Embryonic facial prominence (tissue), 1 donor: ENCODE measurements around the gene CDH24.
A peak's percentile ranks its signal among the peaks of the same experiment; 100 is the strongest.

Experiments used
- DNase-seq: peaks from one replicate; pipeline ENCODE4 v3.0.0-alpha.2; 2016; ENCODE audit errors: extremely low spot score

Gene CDH24, protein sequence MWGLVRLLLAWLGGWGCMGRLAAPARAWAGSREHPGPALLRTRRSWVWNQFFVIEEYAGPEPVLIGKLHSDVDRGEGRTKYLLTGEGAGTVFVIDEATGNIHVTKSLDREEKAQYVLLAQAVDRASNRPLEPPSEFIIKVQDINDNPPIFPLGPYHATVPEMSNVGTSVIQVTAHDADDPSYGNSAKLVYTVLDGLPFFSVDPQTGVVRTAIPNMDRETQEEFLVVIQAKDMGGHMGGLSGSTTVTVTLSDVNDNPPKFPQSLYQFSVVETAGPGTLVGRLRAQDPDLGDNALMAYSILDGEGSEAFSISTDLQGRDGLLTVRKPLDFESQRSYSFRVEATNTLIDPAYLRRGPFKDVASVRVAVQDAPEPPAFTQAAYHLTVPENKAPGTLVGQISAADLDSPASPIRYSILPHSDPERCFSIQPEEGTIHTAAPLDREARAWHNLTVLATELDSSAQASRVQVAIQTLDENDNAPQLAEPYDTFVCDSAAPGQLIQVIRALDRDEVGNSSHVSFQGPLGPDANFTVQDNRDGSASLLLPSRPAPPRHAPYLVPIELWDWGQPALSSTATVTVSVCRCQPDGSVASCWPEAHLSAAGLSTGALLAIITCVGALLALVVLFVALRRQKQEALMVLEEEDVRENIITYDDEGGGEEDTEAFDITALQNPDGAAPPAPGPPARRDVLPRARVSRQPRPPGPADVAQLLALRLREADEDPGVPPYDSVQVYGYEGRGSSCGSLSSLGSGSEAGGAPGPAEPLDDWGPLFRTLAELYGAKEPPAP

DNA sequence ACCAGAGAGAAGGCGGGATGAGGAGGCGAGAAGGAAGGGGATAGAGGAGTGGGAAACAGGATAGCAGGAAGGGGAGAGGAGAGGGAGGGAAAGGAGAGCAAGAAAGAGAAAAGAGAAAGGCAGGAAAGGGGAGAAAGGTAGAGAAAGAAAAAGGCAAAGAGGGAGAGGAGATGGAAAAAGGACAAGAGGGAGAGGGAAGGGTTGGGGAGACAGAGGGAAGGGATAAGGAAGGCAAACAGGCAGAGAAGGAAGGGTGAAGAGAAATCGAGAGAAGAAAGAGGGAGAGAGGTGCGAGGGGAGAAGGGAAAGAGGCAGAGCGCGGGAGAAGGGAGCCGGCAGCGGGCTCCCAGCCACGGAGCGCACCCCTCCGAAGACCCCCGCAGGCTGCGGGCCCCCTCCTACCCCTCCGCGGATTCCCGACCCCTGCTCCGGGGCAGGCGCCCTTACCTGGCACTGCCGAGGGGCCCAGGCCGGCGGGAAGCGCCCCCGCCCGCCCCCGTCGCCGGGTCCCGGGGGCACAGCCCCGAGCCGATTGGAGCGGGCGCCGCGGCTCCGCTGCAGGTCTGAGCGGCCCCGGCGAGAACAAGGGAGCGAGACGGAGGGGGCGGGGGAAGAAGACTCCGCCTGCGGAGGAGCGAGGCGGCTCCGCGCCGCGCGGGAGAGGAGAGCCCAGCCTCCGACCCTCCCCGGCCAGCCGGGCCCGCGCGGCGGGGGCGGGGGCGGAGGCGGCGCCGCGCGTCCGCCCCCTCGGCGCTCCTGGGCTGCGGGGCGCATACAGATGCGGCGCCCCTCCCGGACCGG is at the start of gene CDH24:
Gene CDH24, minus strand, starts transcription at position 565 of the 801 bp plus-strand sequence. CDS start 1,787 bp downstream, outside the sequence.
- DNase-seq: peak; percentile 70

DNA sequence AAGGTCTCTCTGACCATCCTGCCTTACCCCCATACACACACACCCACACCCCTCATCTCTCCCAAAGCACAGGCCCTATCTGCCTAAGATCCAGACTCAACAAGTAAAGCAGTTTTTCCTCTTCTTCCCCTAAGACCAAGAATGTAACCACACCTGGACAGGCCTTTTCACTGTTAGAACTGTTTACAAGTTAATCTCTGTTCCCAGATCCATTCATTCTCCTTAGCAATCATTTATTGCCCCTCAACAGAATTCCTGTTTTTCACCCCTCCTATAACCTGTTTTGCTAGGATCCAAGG is 49.4 kb upstream of the CDH24 start:
- DNase-seq: no peak

DNA sequence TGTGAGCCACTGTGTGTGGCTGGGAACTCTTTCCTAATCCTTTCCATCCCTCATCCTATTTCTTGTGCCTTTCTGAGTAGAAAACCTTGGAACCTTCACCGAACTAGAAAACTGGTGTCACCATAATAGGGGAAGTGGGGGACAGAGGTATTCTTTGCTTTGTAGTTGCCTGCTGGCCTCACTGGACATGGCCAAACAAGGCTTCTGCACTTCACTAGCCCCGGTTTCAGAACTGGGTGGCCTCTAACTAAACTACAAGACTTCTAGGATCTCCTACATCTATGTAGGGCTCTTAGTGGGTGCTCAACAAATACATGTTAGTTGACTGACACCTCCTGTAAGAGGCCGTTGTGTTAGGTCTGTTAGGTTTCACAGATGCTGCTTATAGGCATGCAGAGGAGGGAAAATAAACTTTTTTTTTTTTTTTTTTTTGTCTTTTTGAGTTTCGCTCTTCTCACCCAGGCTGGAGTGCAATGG is 48.1 kb upstream of the CDH24 start:
- no peak for DNase-seq

DNA sequence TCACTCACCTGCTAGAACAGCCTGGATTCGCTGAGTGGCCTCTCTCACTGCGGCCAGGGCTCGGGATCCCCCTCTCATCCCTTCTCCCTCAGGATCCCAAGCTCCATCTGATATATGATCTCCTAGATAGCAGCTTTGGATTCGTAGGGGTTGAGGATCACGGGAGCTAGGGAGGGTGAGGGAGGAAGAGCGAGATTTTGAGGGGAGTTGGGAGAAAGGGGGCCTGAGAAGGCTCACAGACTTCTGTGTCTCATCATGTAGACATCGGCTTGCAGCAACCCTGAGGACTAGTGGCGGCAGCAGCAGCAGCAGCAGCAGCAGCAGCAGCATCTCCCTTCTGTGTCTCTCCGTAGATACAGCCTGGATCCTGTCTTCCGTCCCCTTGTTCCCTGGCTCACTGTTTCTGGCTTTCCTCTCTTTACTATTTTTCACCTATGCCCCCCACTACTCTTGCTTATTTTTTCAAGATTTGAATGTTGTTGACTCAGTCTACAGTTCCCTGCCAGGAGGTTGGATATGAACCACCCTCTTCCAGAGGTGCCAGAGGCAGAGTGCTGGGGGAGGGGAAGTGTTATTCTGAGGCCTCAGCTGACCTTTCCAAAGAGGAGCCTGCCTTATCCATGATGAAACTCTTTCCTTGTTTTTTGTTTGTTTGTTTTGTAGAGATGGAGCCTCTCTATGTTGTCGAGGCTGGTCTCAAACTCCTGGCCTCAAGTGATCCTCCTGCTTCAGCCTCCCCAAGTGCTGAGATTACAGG is 47.4 kb upstream of the CDH24 start, which contains the start of gene CIROP:
Gene CIROP, minus strand, starts transcription at position 399 of the 757 bp plus-strand sequence. Its CDS starts 69 bp downstream, at position 330.
- no peak for DNase-seq

DNA sequence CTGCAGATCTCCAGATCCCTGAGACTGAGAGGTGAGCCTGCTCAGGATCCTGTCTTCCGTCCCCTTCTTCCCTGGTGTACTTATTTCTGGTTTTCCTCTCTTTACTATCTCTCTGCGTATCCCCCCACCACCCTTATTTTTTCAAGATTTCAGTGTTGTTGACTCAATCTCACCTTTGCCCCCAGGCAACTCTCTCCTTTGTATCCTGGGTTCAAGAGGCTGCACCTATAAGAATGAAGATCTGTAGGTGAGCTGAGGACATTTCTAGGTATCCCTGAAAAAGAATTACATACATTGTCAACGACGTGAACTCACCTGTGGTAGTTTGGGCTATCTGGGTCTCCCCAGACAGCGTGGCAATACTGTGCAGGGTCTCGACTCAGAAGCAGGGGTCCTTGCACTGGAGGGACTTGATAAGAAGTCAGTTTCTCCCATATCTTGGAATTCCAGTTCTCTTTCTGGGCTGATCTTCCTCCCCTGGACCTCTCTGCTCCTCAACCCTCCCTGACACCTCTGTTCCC is 46.8 kb upstream of the CDH24 start:
- no peak for DNase-seq

DNA sequence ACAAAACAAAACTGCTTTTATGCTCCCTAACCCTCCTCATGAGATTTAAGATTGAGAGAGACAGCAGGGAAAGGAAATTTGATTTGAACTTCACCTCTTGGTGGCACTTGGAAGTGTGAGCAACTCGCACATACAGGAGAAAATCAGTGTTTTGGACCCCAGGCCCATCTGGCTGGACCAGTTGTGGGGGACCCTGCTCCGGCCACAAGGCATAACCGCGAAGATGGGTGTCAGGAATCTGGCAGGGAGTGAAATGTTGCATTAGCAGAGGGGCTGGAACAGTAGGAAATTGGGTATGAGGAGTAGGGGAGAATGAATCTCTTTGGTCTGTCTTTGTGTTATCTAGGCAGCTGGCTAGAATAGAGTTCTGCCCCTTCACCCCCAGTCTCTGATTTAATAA is 46.3 kb upstream of the CDH24 start:
- no peak for DNase-seq

DNA sequence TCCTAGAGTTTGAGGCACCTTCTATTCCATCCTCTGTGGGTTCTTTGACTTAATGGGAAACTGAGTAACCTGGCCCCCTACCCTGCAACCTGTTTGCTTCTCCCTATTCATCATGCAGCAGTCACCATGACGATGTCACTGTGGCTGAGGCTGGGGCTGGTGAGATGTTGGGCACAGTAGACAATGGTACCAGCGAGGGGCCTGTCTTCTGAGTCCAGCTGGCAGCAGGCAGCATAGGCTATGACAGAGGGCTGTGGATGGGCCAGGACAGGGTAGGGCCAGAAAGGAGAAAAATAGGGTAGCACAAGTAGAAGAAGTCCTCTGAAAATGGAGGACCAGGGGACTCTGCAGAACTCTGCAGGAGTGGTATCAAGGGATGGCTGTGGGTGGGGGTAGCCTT is 45.5 kb upstream of the CDH24 start:
- DNase-seq: no peak

DNA sequence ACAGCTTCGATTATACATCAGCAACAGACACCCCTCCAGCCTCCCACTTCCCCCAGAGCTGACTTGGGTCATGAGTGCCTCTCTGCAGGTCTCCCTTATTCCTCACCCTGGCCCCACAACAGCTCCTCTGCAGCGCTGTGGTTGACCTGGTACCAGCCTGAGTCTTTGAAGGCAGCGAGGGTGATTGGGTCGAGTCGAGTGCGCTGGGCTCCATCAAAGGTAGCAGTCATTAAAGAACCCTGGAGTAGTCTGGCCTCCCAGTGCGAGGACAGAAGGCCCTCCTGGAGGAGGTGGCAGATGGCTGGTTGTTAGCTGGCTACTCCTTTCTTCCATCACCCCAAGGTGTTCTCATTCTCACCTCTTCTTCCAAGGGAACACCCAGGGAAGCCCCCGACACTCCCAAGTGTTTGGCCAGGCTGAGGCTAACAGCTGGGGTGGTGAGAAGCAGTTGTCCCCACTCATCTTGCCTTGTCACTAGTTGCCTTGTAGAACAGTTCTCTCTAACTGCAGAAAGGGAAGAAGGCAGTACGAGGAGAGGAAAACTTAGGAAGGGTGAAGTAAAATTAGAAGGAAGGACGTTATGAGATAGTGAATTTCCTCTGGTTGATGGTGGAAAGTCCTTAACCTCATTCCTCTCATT is 44.8 kb upstream of the CDH24 start:
- DNase-seq: no peak

DNA sequence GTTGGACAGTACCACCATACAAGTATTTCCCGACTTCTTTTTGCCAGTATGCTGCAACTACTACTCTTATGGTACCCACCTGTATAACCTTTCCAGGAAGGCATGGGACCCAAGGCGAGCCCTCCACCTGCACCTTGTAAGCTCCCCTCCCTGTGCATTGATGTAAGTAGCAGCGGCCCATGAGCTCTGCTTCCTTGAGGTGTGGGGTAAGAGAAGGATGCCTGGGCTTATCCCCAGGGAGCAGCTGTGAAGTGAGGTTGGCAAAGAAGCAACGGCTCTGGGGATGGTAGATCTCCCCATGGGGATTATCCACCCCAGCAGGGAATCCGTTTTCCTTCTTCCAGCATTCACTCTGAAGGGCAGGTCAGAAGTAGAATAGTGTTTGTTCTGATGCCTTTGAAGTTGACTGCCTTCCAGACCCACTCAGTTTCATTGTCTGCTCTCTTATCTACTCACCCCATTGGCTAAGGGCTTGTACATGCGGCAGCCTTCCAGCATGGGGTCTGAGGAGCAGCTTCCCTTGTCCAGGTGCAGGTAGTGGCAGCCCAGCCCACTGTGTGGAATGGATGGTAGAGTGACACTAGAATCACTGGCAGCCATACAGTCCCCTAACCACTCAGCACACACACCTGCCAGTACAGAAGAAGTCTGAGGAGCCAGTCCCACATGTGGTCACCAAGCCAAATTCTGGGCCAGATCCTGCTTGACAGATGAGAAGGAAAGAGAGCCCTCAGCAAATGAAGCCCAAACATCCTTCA is 44.1 kb upstream of the CDH24 start:
- DNase-seq: no peak

DNA sequence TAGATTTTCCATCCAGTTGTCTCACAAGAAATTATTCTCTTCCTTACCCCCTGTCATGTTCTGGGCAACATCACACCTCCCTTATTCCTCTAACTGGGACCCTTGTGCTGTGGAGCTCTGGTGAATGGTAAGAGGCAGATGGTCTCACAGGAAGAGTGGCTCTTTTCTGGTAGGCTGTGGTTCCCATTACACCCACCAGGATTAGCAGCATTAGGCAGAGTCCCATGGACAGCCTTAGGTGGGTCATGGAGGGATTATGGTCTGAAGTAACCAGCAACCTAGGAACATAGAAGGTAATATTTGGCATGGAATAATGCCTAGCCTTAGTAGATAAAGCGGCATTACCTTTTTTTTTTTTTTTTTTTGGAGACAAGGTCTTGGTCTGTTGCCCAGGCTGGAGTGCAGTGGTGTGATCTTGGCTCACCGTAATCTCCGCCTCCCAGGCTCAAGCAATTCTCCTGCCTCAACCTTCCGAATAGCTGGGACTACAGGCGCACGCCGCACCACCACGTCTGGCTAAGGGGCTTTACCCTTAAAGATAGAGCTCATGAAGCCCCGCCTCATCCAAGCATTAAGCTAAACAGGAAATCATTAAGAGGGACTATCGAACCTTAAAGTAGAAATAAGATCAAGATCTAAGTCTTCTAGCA is 42.0 kb upstream of the CDH24 start:
- no peak for DNase-seq

DNA sequence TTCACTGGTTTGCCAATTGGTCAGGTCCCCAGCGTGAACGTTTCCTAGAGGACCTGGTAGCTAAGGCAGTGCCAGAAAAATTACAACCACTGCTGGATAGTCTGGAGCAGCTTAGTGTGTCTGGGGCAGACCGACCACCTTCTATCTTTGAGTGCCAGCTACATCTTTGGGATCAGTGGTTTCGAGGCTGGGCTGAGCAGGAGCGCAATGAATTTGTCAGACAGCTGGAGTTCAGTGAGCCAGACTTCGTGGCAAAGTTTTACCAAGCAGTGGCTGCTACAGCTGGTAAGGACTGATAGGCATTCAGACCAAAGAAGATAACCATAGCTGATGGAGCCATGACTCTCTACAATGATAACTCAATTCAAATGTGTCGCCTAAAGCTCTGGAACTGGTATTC is 40.5 kb upstream of the CDH24 start:
- DNase-seq: no peak

DNA sequence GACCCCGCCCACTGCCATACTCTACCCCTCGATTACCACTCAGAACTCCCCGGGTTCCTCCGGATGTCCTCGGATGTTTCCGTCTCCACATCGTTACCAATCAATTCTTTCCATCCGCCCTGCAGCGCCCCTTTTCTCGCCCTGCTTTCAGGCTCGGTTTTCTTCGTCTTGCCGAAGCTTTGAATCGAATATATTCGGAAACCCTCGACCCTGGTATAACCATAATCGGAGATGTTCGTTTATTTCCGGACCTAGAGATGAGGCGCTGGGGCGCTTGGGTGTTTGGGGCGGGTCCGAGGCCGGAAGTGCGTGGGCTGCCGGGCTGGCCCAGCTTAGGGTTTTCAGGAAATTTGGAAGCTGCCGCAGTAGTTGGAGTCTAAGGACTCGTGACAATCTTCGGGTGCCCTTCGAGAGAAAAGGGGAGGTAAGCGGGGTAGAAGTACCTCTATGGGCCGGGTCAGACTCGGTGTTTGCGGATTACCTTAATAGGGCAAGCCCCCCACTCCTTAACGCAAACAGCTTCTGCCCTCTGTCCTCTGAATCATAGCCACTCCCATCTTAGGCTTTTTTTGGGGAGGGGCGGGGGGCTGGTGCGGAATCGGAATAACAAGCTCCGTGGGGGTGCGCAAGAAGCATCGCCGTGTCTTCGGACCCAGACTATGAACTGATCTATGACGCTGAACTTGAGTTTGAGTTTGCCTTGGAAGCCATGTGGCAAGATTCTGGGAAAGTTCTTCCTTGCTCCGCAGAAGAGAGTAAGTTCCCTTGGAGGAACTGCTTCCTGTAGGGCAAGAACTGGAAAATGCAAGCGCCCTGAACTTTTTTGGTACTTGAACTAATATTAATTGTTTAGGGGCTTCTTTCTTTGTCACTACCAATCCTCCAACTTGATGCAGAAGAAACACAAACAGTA is 38.1 kb upstream of the CDH24 start, which contains the start of gene C14orf119:
Gene C14orf119, plus strand, starts transcription at position 310 of the 913 bp plus-strand sequence. CDS start 2,154 bp downstream, outside the sequence.
- peak; percentile 99 for DNase-seq

DNA sequence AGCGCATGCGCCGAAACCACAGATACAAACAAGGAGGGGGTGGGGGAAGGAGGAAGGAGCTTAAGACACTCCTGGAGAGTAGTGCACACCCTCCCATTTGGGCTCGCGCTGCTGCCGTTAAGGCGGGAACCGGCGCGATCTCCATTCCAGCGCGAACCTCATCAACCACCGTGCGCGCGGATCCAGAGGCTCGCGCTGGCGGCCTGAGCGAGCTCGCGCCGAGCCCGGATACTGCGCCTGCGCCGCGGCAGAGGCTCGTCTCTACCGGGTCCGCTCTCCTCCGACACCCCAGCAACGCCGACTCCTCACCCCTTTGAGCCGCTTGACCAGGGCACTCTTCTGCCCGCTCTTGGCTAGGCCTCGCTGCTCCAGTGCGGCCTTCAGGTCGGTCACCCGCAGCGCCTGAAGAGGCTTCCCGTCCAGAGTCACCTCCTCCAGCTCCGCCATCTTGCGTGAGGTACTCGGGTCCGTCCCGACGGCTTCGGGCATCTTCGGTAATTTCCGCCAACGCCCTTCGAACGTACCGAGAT is 37.4 kb upstream of the CDH24 start, which contains the start of gene ACIN1:
Gene ACIN1, minus strand, starts transcription at position 471 of the 530 bp plus-strand sequence. Its CDS starts 24 bp downstream, at position 447.
- peak; percentile 70 for DNase-seq

DNA sequence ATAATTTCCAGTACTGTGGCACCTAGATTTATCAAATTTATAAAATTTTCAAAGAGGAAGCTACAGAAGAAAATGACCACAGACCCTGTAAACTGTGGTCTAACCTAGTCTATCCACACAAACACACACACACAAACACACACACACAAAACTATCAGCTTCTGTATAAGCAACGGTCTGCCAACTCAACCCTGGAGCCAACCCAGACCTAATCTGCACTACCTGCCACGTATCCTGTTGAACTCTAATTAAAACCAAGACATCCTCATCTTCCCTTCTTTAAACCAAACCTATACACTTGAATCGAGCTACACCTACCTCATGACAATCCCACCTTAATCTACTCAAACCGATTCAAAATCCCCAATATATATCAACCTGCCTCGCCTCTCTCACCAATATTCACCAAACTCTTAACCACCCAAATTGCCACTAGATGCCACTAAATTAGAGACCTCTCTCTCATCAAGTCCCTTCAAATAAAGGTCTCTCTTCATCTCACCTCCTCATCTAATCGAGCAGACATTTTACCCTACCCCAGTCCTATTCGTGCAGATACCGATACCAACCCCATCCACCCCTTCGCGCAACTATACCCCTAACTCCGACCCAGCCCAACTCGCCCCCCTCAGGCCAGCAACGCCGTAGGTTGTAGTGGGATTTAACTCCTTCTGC is 36.8 kb upstream of the CDH24 start:
- no peak for DNase-seq

DNA sequence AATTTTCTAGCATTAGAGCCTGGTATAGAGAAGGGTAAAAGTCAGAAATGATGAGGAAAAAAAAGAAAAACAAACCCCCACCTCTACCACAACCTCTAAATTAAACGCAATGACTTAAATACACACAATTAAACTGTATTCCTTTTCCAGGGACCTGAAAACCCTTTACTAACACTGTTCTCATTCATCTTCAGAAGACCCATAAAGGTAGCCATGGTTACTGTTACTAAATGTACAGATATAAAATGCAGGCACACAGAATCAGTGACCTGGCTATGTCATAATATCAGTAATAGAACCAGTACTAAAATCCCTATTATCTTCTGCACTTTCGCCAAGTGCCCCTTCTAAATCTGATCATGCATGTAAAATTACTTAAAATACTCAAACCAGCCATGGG is 36.2 kb upstream of the CDH24 start:
- DNase-seq: no peak

DNA sequence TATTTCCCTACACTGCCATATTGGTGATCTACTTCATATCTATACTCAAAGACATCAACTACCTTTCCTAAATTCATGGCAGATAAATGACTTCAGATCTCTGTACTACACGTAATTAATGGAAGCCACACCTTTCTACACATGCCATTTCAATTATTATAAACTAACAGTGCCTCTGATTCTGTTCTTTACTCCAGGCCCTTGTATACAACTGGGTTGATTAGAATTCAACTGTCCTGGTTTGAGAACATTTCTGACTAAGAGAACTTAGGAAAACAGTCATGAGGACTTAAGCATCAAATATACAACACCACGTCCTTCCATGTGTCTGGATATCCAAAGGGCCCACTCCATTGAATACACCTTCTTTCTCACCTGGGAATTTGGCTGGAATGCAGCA is 35.8 kb upstream of the CDH24 start:
- no peak for DNase-seq
